ENCODE results near the gene OSBPL7. TPM values are rescaled to one million over a fixed set of nuclear protein-coding genes. Genes with fewer than 3 reads are reported as not detected.

OSBPL7 gene
- total and polyA plus RNA-seq, 4 donors = 7.6 to 25.3 (median 11.0) TPM

DNA sequence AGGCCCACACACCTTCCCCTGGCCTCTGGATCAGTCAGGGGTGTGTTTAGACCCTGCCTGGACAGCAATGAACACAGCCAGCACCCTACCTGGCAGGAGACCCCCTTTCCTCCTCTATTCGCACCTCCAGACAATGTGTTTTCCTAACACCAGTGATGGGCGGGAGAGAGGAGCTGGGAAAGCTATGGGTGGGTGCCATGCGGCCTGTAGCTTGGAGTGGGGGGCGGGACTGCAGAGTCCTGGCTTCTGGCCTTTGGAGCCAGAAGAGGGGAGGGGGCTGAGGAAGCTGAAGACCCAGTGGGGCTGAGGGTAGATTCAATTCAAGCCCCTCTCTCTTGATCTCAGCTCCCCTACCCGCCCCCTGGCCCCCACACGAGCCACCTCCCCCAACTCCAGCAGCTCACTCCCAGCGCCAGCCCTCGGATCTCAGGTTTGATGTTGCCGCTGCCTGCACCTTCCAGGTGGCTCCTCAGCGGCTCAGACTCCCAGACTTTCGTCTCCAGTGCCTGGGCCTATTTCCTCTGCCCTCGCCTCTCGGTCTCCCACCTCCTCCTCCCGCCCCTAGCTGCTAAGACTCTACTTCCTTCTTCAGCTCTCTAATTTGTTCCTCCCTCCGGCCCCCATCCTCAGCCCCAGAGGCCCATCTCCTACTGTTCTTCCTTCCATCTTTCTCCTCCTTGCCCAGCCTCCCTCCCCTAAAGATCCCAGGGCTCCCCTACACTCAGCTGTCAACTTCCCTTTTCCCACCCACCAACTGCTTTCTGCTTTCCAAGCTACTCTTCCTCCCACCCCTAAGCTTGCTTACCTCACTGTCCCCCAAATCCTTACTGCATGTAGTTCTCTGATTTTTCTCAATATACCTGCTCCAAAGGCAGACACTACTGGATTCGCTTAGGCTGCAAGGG, 36.2 kb upstream of the OSBPL7 start:
- WGBS, 2 donors = 55 to 74% methylated on average over 16 of the region's 16 CpGs
- H3K9me3 ChIP-seq (ENCODE audit: control insufficient read depth in 4 of 4, insufficient read depth in 3 of 4, low read length in 3 of 4) = no peaks in the 10 kb centered on the region
- H3K27ac ChIP-seq (ENCODE audit: low read depth in 1 of 2, low read length in 1 of 2) = no peak overlapping the region
- ATAC-seq (ENCODE audit: insufficient read depth, low FRiP score) (no peak), DNase-seq (no peak)
- H3K9ac ChIP-seq (ENCODE audit: insufficient read depth in 1 of 2, low read length in 2 of 2) = no peak overlapping the region
- H3K4me1 ChIP-seq (ENCODE audit: control insufficient read depth in 5 of 5, insufficient read depth in 5 of 5, low read length in 5 of 5) = peaks cover 0 to 12% (median 5%) of the 10 kb centered on the region in 5 donors
- no peaks in the 10 kb centered on the region for H3K36me3 ChIP-seq (ENCODE audit: control insufficient read depth in 4 of 4, insufficient read depth in 4 of 4, low read length in 4 of 4)
- peaks cover 0 to 27% (median 25%) of the 10 kb centered on the region in 3 donors for H3K27me3 ChIP-seq (ENCODE audit: control insufficient read depth in 3 of 3, insufficient read depth in 3 of 3, low read length in 2 of 3)
- H3K4me3 ChIP-seq = no peak overlapping the region
- TF ChIP-seq, protein P1, sequence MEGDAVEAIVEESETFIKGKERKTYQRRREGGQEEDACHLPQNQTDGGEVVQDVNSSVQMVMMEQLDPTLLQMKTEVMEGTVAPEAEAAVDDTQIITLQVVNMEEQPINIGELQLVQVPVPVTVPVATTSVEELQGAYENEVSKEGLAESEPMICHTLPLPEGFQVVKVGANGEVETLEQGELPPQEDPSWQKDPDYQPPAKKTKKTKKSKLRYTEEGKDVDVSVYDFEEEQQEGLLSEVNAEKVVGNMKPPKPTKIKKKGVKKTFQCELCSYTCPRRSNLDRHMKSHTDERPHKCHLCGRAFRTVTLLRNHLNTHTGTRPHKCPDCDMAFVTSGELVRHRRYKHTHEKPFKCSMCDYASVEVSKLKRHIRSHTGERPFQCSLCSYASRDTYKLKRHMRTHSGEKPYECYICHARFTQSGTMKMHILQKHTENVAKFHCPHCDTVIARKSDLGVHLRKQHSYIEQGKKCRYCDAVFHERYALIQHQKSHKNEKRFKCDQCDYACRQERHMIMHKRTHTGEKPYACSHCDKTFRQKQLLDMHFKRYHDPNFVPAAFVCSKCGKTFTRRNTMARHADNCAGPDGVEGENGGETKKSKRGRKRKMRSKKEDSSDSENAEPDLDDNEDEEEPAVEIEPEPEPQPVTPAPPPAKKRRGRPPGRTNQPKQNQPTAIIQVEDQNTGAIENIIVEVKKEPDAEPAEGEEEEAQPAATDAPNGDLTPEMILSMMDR (IDR thresholded peaks at IDR 0.05; ENCODE audit: control extremely low read depth, extremely low read depth) = no peak

DNA sequence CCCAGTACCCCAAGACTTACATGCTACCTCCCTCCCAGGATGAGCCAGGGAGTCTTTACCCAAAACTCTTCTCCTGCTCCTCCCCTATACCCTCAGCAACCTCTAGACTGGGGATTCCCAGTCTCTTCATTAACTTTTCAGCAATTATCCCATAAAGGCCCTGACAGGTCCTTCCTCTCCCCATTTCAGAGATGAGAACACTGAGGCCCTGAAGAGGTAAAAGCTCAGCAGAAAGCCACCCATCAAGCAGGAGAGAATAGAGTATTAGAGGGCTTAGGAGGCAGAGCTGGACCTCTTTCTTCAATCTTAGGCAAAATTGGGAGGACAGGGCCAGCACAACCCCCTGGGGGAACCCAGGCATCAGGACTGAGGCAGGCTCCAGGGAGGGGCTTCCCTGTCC, 35.2 kb upstream of the OSBPL7 start:
- H3K27me3 ChIP-seq (ENCODE audit: control insufficient read depth in 3 of 3, insufficient read depth in 3 of 3, low read length in 2 of 3) = peaks cover 0 to 37% (median 35%) of the 10 kb centered on the region in 3 donors
- no peak for DNase-seq
- no peaks in the 10 kb centered on the region for H3K36me3 ChIP-seq (ENCODE audit: control insufficient read depth in 4 of 4, insufficient read depth in 4 of 4, low read length in 4 of 4)
- H3K9me3 ChIP-seq (ENCODE audit: control insufficient read depth in 4 of 4, insufficient read depth in 3 of 4, low read length in 3 of 4) = no peaks in the 10 kb centered on the region
- TF ChIP-seq, protein P1 (IDR thresholded peaks at IDR 0.05; ENCODE audit: control extremely low read depth, extremely low read depth) = no peak
- peaks cover 0 to 12% (median 5%) of the 10 kb centered on the region in 5 donors for H3K4me1 ChIP-seq (ENCODE audit: control insufficient read depth in 5 of 5, insufficient read depth in 5 of 5, low read length in 5 of 5)
- no peak overlapping the region for H3K4me3 ChIP-seq
- no peak overlapping the region for H3K9ac ChIP-seq (ENCODE audit: insufficient read depth in 1 of 2, low read length in 2 of 2)
- ATAC-seq (ENCODE audit: insufficient read depth, low FRiP score) = no peak
- peak overlapping the region in 1 of 2 donors; percentile 34 for H3K27ac ChIP-seq (ENCODE audit: low read depth in 1 of 2, low read length in 1 of 2)

DNA sequence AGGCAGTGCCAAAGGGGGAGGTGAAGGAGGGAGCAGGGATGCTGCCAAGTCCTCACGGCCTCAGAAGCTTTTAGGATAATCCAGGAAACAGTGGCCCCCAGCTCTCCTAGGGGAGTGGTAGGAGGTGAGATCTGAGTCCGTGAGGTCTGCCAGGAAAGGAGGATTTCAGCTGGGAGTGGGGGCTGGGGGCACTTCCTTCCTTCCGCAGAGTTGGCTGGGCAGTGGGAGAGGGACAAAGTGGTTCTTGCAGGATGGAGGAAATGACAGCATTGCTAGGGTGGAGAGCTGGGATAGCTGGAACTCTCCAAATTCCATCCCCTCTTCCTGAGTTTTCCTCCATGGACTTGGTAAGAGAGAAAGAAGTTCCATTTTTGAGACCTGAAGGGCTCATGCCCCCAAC, 34.1 kb upstream of the OSBPL7 start:
- H3K4me1 ChIP-seq (ENCODE audit: control insufficient read depth in 5 of 5, insufficient read depth in 5 of 5, low read length in 5 of 5) = peaks cover 0 to 15% (median 9%) of the 10 kb centered on the region in 5 donors
- H3K27me3 ChIP-seq (ENCODE audit: control insufficient read depth in 3 of 3, insufficient read depth in 3 of 3, low read length in 2 of 3) = peaks cover 0 to 41% (median 39%) of the 10 kb centered on the region in 3 donors
- no peak overlapping the region for H3K9ac ChIP-seq (ENCODE audit: insufficient read depth in 1 of 2, low read length in 2 of 2)
- no peak for ATAC-seq (ENCODE audit: insufficient read depth, low FRiP score)
- H3K9me3 ChIP-seq (ENCODE audit: control insufficient read depth in 4 of 4, insufficient read depth in 3 of 4, low read length in 3 of 4) = no peaks in the 10 kb centered on the region
- no peaks in the 10 kb centered on the region for H3K36me3 ChIP-seq (ENCODE audit: control insufficient read depth in 4 of 4, insufficient read depth in 4 of 4, low read length in 4 of 4)
- peak overlapping the region in 1 of 2 donors; percentile 81 for H3K27ac ChIP-seq (ENCODE audit: low read depth in 1 of 2, low read length in 1 of 2)
- TF ChIP-seq, protein P1 (IDR thresholded peaks at IDR 0.05; ENCODE audit: control extremely low read depth, extremely low read depth) = no peak
- peak; percentile 43 to 70 (median 54) for DNase-seq
- no peak overlapping the region for H3K4me3 ChIP-seq
- WGBS, 2 donors = 31 to 32% methylated on average over 3 of the region's 3 CpGs
